HG03469 (cell line): Measurements from ENCODE around the gene CSNK1G1.
"Not testable (repeated sequence)": the region's sequence is repeated elsewhere in the genome, so short reads cannot be mapped to it uniquely, and the experiment has no call there.

ENCODE experiments used
- ATAC-seq: cut with Tn5 transposase; IDR thresholded peaks from one replicate; pipeline ENCODE4 v1.9.1; 2021; ENCODE audit warnings: mild to moderate bottlenecking, moderate library complexity, moderate number of reproducible peaks; ENCODE audit not compliant: unreplicated experiment

Gene CSNK1G1

GRCh38 chr15:64351265-64351664 lies 4.7 kb downstream of the CSNK1G1 start:
- ATAC-seq, result no peak

- no peak for ATAC-seq
These were observed 6.6 kb downstream of the CSNK1G1 start for GRCh38 chr15:64349375-64349774.

DNA sequence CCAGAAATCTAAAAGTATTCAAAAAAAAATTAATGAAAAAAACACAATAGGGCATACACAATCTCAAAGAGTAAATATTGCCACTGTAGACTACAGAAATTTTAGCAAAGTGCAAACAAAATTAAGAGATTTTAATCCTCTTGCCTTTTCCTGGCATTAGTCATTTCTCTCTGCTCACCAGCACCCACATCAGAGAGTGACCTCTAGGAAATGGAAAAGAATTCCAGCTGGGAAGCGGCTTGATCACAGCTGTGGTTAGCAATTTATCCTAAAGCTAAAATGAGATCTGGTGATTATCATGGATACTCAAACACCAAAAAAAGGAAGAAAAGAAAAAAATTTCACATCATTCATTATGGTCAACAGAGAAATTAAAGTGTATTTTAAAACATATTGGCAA lies 7.5 kb downstream of the CSNK1G1 start:
- ATAC-seq, result no peak

DNA sequence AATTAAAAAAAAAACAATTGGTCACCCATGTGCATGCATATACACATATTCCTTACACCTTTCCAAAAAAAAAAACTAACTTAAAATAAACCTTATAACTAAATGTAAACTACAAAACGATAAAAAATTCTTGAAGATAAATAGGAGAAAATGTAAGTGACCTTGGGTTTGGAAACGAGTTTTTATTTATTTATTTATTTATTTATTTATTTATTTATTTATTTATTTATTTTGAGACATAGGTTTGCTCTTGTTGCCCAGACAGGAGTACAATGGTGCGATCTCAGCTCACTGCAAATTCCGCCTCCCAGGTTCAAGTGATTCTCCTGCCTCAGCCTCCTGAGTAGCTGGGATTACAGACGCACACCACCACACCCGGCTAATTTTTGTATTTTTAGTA lies 9.7 kb downstream of the CSNK1G1 start:
- ATAC-seq, result not testable (repeated sequence)

DNA sequence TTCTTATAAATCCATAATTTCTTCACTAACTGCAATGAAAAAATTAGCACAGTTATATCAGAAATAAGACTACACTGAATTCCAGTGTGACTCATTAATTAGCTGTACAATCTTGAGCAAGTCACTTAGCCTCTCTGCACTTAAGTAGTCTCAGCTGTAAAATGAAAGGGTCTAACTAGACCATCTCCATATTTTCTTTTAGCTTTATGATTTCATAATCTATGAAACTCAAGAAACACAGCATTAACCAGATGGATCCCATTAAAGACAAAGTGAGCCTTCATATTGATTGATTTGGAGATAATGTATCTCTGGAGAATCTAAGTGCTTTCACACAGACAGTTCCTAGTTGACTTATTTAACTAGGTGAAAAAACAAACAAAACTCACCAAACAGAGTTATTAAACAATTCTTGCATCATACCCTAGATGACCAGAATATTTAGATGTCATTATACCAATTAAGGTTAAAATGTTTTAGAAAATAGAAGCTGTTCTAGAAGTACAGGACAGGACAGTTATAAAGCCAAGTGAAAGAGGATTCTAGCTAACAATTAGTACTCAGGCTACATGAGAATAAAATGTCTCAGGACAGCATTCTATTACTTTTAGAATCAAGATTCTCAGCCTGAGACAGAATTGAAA lies 11.2 kb downstream of the CSNK1G1 start:
- no peak for ATAC-seq

- ATAC-seq, result no peak
These were observed 12.1 kb downstream of the CSNK1G1 start for GRCh38 chr15:64343841-64344240.

DNA sequence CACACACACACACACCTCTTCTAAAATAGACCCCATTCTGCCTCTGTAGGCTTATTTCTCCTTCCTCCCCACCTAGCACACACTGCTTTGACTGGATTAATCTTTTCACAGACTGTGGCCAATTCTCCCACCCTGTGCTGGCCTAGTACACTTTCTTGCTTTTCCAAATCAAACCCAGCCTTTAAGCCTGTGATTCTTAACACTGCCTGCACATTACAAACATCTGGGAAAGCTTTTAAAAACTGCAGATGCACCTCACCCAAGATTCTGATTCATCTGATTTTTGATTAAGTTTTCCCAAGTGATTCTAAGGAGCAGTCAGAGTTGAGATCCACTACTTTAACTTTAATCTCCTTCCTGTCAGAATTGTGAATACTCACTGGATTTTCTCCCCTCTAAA lies 12.8 kb downstream of the CSNK1G1 start:
- ATAC-seq, result no peak

DNA sequence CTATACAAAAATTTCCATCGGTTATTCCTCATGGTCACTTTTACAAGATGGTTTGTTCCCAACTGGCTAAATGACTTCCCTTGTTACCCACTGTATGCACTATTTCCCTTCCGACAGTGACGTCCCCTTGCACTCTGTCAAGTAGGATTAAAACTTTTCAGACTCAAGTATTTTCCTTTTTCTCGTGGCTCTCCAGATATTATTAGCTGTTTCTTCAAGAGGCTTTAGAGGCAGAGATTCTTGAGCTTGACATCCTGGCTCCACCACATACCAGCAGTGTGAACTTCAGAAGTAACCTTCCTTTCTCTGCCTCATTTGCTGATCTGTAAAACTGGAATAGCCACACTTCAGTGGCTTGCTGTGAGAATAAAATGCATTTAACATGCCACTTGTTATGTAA lies 14.0 kb downstream of the CSNK1G1 start:
- ATAC-seq, result no peak

GRCh38 chr15:64340355-64340754 lies 15.6 kb downstream of the CSNK1G1 start:
- no peak for ATAC-seq

GRCh38 chr15:64337761-64338160 lies 18.2 kb downstream of the CSNK1G1 start:
- ATAC-seq, result no peak

- no peak for ATAC-seq
These were observed 21.7 kb downstream of the CSNK1G1 start for GRCh38 chr15:64333986-64334929.

DNA sequence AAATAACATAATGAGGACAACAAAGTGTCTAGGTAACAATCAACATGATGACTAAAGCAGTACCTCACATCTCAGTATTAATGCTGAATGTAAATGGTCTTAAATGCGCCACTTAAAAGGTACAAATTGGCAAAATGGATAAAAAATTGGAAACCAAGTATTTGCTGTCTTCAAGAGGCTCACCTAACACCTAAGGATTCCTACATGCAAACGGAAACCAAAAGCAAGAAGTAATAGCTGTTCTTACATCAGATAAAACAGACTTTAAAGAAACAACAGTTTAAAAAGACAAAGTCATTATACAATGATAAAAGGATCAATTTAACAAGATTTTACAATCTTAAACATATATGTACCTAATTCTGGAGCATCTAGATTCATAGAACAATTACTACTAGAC lies 22.5 kb downstream of the CSNK1G1 start:
- no peak for ATAC-seq

DNA sequence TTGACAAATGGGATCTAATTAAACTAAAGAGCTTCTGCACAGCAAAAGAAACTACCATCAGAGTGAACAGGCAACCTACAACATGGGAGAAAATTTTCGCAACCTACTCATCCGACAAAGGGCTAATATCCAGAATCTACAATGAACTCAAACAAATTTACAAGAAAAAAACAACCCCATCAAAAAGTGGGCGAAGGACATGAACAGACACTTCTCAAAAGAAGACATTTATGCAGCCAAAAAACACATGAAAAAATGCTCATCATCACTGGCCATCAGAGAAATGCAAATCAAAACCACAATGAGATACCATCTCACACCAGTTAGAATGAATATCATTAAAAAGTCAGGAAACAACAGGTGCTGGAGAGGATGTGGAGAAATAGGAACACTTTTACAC lies 24.3 kb downstream of the CSNK1G1 start:
- not testable (repeated sequence) for ATAC-seq

DNA sequence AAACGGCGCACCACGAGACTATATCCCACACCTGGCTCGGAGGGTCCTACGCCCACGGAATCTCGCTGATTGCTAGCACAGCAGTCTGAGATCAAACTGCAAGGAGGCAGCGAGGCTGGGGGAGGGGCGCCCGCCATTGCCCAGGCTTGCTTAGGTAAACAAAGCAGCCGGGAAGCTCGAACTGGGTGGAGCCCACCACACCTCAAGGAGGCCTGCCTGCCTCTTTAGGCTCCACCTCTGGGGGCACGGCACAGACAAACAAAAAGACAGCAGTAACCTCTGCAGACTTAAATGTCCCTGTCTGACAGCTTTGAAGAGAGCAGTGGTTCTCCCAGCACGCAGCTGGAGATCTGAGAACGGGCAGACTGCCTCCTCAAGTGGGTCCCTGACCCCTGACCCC lies 29.0 kb downstream of the CSNK1G1 start:
- not testable (repeated sequence) for ATAC-seq

DNA sequence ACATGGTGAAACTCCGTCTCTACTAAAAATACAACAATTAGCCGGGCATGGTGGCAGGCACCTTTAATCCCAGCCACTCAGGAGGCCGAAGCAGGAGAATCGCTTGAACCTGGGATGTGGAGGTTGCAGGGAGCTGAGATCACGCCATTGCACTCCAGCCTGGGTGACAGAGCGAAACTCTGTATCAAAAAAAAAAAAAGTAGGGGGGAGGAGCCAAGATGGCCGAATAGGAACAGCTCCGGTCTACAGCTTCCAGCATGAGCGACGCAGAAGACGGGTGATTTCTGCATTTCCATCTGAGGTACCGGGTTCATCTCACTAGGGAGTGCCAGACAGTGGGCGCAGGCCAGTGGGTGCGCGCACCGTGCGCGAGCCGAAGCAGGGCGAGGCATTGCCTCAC lies 29.5 kb downstream of the CSNK1G1 start:
- not testable (repeated sequence) for ATAC-seq

DNA sequence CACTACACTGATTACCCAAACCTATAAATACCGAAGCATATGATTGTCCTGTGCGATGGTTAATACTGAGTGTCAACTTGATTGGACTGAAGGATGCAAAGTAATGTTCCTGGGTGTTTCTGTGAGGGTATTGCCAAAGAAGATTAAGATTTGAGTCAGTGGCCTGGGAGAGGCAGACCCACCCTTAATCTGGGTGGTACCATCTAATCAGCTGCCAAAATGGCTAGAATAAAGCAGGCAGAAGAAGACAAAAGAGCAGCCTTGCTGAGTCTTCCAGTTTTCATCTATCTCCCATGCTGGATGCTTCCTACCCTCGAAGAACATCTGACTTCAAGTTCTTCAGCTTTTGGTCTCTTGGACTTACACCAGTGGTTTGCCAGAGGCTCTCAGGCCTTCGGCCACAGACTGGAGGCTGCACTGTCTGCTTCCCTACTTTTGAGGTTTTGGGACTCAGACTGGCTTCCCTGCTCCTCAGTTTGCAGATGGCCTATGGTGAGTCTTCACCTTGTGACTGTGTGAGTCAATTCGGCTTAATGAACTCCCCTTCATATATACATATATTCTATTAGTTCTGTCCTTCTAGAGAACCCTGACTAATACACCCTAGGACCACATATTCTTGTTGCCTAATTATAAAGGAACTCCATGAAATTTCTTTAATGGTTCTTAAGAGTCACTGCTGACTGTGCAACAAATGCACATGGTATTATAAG lies 31.7 kb downstream of the CSNK1G1 start:
- no peak for ATAC-seq

DNA sequence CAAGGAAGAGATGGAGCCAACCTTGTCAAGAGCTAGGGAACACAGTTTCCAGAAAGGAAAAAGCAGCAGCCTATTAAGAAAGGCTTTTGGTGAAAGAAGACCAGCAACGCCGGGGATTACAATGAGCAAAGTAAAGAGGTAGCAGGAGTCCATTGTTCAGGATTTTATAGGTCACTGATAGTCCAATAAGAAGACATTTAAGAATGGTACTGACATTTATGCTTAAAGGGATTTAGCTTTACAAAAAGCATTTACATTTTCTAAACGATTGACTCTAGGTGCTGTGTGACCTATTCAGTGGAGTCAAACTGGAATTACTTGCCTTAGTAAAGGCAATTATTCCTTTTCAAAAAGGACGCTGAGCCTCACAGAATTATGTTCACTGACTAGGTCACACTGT lies 40.8 kb downstream of the CSNK1G1 start:
- ATAC-seq, result no peak

GRCh38 chr15:64314456-64314855 lies 41.5 kb downstream of the CSNK1G1 start:
- no peak for ATAC-seq

DNA sequence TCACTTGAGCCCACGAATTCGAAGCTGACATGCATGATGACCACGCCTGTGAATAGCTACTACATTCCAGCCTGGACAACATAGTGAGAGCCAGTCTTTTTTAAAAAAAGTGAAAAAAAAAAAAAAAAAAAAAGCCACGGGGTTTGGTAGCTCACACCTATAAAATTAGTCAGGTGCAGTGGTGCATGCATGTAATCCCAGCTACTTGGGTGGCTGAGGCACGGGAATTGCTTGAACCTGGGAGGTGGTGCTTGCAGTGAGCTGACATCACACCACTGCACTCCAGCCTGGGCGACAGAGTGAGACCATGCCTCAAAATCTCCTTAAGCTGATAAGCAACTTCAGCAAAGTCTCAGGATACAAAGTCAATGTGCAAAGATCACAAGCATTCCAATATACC lies 44.4 kb downstream of the CSNK1G1 start:
- ATAC-seq, result no peak

DNA sequence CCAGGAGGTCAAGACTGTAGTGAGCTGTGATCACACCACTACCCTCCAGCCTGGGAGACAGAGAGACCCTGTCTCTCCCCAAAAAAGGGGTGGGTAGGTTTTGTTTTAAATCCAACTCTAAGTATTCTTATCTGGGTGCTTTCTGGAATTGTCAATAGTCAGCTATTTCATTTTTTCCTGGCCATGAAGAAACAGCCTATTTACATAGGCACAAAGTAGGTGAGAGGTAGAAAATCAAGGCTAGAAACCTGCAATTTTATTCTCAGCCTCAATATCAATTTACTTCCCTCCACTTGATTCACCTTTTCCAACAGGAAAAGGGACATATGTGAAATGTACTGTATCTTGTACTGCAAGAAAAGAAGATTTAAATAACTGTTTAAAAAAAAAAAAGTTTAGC lies 45.9 kb downstream of the CSNK1G1 start:
- ATAC-seq, result no peak

- ATAC-seq, result no peak
These were observed 50.7 kb downstream of the CSNK1G1 start for GRCh38 chr15:64305261-64305660.

DNA sequence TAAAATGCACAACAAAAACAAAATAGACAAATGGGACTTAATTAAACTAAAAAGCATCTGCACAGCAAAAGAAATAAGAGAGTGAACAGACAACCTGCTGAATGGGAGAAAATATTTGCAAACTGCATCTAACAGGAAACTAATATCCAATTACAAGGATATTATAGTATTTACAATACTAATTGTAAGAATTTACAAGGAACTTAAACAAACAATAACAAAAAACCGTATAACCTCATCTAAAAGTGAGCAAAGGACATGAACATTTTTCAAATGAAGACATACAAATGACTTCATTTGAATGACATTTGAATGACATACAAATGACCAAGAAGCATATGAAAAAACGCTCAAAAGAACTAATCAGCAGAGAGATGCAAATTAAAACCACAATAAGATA lies 66.4 kb downstream of the CSNK1G1 start:
- ATAC-seq, result no peak
